Activated effector memory CD4-positive, alpha-beta T cell treated with Interleukin-2 at 50 U/mL for 16 hours (primary cell): Measurements from ENCODE around the gene SLC39A5.
"Not testable (repeated sequence)": the region's sequence is repeated elsewhere in the genome, so short reads cannot be mapped to it uniquely, and the experiment has no call there.

Source experiments
- DNase-seq: peaks from one replicate; pipeline ENCODE4 v3.0.0-alpha.2; 2020

The SLC39A5 gene, protein sequence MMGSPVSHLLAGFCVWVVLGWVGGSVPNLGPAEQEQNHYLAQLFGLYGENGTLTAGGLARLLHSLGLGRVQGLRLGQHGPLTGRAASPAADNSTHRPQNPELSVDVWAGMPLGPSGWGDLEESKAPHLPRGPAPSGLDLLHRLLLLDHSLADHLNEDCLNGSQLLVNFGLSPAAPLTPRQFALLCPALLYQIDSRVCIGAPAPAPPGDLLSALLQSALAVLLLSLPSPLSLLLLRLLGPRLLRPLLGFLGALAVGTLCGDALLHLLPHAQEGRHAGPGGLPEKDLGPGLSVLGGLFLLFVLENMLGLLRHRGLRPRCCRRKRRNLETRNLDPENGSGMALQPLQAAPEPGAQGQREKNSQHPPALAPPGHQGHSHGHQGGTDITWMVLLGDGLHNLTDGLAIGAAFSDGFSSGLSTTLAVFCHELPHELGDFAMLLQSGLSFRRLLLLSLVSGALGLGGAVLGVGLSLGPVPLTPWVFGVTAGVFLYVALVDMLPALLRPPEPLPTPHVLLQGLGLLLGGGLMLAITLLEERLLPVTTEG

GRCh38 chr12:56229916-56230431 lies at the start of gene SLC39A5:
Gene SLC39A5, plus strand, starts transcription at chr12:56230051. Its CDS starts 1,224 bp downstream, at chr12:56231275.
- DNase-seq: no peak

DNA sequence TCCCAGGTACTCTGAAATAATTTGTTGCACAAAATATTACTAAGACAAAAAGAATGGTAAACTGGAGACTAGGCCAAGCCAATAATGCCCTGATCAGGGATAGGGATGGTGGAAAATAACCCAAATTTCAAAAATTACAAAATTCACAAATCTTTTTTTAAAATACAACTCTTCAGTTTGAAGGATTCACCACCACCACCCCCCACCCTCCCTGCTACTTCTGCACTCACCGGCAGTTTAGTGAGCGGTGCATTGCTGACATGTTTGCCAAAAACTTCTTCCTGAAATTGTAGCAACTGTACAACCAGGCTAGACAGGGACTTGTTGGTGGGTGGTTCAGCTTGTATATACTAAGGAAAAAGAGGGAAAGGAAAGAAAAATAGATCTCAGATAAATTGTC lies 42.9 kb upstream of the SLC39A5 start:
- no peak for DNase-seq

- no peak for DNase-seq
Measured at GRCh38 chr12:56188131-56188777, 41.6 kb upstream of the SLC39A5 start.

DNA sequence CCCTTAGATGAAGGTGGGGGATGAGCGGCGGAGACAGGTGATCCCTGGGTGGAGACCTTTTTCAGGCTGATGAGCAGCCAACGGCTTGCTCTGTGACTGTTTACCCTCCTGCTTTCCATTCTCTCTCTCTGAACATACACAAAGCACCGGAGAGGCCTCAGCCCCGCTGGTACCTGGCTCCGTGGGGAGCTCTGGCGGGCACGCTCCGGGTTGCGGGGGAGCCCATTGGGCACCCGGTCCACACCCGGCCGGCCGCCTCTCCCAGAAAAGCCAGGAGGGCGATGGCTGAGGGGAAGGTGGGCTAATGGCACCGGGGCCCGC lies 41.1 kb upstream of the SLC39A5 start:
- no peak for DNase-seq

GRCh38 chr12:56189099-56189917 lies 40.5 kb upstream of the SLC39A5 start, which contains the start of gene SMARCC2:
Gene SMARCC2, minus strand, starts transcription at chr12:56189483. Its CDS starts 22 bp downstream, at chr12:56189461.
- peak; percentile 79 for DNase-seq

GRCh38 chr12:56189918-56190694 lies 39.7 kb upstream of the SLC39A5 start:
- peak; percentile 59 for DNase-seq

DNA sequence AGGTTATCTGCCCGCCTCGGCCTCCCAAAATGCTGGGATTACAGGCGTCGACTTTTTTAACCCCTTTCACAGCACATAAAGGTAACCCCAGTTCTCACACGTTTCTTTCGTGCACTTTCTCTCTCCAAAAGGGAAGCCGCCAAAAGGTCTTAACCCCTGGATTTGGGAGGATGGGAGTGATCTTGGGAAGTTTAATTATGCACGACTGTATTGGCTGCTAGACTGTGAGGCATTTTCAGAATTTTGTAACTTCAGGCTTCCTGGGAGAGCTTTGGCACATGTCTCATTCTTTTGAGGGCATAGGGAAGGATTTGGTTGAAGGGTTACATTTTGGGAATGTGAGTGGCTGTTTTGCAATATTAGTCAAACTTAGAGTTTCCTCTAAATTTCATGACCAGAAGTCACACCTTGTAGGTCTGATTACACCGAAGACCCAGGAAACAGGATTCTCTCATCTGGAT lies 39.1 kb upstream of the SLC39A5 start:
- DNase-seq: no peak

DNA sequence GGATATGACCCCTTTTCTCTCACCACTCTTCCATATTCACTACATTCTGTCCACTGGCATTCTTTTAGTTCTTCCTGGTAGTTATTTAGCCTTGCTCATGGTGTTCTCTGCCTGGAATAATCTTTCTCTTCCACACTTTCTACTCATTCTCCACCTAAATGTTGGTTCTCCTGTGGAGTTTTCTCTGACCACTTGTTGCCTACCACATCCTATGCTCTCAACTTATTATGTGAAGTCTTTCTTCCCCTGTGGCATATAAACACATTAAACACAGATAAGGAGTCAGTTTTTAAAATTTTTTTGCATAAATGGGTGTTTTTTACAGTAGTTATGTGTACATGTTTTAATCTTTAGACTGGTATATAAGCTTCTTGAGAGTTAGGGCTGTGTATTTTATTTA lies 37.3 kb upstream of the SLC39A5 start:
- no peak for DNase-seq

- peak; percentile 34 for DNase-seq
Measured at GRCh38 chr12:56193025-56193578, 36.7 kb upstream of the SLC39A5 start.

GRCh38 chr12:56196818-56197550 lies 32.9 kb upstream of the SLC39A5 start:
- DNase-seq: not testable (repeated sequence)

DNA sequence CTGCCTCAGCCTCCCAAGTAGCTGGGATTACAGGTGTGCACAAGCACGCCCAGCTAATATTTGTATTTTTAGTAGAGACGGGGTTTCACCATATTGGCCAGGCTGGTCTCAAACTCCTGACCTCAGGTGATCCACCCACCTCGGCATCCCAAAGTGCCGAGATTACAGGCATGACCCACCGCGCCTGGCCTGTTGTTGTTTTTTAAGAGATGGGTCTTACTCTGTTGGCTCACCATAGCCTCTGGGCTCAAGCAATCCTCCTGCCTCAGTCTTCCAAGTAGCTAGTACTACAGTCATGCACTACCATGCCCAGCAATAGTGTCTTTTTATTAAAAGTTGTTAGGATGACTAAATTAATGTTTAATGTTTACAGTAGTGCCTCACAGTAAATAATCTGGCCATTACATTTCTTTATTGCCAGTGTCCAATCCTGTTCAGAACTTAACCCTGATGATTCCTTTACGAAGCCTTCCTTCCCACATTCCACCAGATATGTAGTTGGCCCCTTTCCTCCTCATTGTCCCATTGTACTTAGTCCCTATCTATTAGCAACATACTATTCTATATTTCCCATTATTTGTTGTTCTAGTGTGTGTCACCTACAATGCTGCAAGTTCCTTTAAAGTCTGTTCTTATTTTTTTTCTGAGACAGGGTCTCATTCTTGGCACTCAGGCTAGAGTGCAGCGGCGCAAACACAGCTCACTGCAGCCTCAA lies 31.8 kb upstream of the SLC39A5 start:
- no peak for DNase-seq

- no peak for DNase-seq
Measured at GRCh38 chr12:56198836-56199235, 31.0 kb upstream of the SLC39A5 start.

DNA sequence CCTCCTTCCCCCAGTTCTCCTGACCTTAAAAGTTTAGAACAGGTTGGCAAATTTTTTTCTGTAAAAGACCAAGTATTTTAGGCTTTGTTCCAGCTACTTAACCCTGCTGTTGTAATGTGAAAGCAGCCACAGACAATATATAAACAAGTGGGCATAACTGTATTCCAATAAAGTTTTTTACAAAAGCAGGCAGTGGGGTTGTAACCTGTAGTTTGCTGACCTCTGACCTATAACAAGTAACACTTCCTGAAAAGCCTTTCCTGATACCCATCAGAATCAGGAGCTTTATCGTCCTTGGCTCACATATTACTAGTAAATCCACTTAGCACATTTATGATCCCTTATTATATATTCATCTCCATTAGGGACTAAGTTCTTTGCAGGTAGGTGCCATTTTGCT lies 27.5 kb upstream of the SLC39A5 start:
- DNase-seq: no peak

- DNase-seq: no peak
Measured at GRCh38 chr12:56202838-56203237, 27.0 kb upstream of the SLC39A5 start.

- no peak for DNase-seq
Measured at GRCh38 chr12:56204275-56204674, 25.6 kb upstream of the SLC39A5 start.

- DNase-seq: no peak
Measured at GRCh38 chr12:56205445-56205844, 24.4 kb upstream of the SLC39A5 start.

DNA sequence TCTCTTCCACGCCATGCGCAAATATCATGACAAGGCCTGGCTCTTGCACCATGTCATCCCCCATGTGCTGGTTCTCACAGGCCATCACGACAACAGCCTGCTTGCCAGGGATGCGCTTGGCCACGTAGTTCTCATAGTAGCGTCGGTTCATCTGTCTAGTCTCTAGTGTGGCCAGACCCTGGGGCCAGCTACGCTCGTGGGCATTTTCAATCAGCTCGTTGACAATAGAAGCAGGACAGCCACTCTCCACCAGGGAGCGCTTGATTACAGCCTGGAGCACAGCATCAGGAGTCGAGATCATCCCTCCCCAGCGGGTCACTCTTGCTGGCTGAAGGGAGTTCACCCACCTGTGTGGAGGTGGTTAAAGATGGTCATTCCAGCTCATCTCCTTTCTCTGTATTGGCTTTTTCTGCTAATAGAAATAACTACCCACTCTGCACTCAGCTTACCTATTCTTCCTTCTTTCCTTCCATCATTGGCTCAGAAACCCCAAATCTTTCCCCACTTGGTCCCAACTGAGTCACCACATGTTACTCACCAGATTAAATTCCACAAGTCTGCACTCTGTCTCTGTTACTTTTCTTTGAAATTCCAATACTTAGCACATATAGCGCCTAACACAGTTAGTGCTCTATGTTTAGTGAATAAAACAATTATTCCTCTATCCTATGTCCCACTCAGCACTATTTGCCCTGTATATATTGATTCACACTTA lies 23.2 kb upstream of the SLC39A5 start:
- no peak for DNase-seq

GRCh38 chr12:56208006-56208405 lies 21.8 kb upstream of the SLC39A5 start:
- DNase-seq: no peak

- no peak for DNase-seq
Measured at GRCh38 chr12:56212361-56212760, 17.5 kb upstream of the SLC39A5 start.

DNA sequence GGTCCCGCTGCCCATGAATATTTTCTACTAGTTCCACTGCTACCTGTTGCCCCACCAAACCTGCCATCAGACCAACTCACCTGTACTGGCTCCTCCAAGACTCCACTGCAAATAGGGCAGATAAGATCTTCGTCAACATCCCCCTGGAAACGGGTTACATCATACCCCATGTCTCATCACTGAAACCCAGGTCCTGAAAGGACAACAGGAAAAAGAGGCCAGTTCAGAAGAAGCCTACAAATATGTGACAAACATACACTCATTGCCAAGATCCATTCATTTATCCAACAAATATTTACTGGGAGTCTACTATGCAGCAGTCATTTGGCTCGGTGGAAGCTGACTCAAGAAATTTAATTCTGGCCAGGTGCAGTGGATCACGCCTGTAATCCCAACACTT lies 16.0 kb upstream of the SLC39A5 start:
- DNase-seq: no peak
